HG02798 (cell line): ENCODE data around the gene GEN1.
A peak's percentile ranks its signal among the peaks of the same experiment; 100 is the strongest.
"Not testable (repeated sequence)": the region's sequence is repeated elsewhere in the genome, so short reads cannot be mapped to it uniquely, and the experiment has no call there.

ENCODE experiments used
- ATAC-seq: cut with Tn5 transposase; IDR thresholded peaks from one replicate; pipeline ENCODE4 v1.9.1; 2021; ENCODE audit warnings: mild to moderate bottlenecking; ENCODE audit not compliant: unreplicated experiment, poor library complexity

The GEN1 gene

DNA sequence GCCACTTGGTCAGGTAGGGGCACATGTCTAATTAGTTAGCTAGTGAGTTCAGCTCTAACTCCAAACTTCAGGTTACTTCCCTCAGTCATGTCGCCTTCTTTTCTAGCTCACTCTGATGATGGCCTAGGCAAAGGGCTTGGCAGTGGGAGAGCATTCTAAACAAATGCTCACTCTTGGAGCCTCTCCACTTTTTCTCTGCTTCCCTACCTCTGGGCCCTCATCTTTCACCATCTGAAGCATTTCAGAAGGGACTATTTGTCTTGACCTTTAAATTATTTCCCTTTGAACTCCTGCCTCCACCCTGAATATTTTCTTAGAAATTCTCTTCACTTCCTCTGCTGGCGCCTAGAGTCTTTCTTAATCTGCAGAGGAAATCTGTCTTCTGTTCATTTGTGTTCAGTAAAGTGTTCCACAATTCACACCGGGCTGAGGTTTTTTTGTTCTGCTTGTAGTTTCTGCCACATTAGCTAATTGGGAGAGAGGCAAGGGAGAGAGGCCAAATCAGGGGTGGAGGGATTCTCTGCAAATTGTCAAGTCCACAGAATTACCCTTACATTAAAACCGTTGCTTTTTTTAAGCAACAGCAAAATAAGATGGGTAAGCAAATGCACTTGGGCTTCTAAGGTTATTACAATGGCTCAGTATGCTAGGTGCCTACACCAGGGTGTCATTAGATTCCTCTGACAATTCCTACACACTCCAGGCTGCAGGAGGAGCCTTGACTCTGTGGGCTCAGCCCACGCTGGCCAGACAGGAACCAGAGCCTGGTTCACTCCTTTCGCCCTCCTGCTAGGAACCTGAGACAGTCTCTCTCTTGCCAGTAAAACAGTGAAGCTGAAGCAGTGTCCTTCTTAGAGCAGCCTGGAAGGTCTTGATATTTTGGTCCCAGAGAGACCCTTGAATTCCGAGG lies 67.9 kb downstream of the GEN1 start:
- ATAC-seq: peak; percentile 65

DNA sequence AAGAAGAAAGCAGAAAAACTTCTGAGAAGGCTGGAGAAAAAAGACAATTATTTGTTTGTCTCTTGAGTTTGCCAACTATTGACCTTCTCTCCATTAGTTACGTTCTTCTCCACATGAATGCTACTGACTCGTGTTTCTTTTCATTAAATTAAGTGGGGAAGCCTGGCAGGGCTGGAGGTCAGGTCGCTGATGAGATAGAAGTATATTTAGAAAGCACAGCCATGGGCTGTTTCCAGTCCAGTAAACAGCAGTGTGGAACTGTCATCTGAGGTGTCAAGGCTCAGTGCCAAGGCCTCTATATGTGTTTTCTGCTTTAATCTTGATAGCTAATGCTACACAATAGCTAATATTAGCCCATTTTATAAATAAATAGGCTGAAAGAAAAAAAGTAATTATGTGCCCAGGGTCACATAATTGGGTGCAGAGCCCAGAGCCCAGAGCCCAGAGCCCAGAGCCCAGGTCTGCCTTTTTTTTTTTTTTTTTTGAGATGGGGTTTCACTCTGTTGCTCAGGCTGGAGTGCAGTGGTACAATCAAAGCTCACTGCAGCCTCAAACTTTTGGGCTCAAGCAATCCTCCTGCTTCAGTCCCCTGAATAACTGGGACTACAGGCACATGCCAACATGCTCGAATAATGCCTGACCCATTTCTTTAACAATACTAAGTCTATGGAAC lies 68.6 kb downstream of the GEN1 start:
- ATAC-seq: peak; percentile 51

DNA sequence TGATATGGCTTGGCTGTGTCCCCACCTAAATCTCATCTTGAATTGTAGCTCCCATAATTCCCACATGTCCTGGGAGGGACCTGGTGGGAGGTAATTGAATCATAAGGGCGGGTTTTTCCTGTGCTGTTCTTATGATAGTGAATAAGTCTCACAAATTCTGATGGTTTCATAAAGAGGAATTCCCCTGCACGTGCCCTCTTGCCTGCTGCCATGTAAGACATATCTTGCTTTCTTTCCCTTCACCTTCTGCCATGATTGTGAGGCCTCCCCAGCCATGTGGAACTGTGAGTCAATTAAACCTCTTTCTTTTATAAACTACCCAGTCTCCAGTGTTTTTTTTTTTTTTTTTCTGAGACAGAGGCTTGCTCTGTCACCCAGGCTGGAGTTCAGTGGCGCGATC lies 69.7 kb downstream of the GEN1 start:
- ATAC-seq: not testable (repeated sequence)

GRCh38 chr2:17827316-17827715 lies 73.4 kb downstream of the GEN1 start:
- no peak for ATAC-seq

DNA sequence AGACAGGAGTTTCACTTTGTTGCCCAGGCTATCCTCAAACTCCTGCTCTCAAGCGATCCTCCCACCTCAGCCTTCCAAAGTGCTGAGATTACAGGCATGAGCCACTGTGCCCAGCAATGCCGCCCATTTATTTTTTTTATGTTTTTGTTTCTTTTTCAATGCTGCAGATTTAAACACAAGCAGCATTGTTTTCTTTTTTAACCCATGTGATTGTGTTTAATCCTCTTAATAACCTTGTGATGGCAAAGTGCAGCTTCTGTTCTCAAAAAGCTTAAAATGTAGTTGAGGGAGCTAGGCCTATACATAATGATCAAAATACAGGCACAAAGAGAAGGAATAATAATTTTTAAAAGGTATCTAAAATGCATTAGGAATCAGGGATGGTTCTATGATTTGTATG lies 73.8 kb downstream of the GEN1 start:
- ATAC-seq: no peak

DNA sequence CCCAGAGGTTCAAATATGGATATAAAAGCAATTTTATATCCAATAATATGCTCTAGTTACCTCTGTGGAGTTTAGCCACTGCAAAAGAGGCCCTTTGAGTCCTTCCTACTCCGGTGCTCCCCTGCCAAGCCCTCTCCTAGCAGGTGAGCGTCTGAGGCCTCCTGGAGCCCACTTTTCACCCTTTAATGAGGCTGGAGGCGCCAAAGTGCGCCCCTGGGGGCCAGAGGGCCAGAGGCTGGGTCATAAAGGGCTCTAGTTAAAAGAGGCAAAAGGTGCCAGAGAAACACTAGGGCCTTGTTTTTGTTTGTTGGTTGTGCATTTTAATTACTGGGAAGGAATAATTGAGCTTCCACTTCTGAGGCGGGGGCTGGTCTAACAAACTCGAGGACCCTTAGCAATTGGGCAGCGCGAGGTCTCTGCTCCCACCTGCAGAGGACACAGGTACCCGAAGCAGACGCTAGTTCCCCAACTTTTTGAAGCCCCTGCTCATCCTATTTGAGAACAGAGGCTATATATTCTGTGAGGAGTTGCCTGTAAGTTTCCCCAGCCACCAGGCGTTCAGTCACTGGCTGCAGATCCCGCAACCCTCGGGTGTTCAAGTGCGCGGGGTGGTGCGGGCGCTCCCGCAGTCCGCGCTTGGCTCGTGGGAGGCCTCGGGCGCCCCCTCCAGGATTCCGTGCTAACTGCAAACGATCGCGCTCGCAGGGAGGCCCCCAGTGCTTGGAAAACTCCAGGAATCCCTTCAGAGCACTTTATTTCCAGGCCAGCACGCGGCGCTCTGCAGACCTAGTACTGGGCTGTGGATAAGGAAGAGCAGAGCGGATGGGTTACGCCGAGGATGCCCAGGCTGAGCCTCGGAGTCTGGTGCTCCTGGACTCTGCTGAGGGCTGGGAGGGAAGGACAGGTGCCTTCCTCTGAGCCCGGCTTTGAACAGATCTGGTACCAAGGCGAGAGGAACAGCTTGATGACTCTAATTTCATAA lies 76.4 kb downstream of the GEN1 start:
- ATAC-seq: peak; percentile 88

DNA sequence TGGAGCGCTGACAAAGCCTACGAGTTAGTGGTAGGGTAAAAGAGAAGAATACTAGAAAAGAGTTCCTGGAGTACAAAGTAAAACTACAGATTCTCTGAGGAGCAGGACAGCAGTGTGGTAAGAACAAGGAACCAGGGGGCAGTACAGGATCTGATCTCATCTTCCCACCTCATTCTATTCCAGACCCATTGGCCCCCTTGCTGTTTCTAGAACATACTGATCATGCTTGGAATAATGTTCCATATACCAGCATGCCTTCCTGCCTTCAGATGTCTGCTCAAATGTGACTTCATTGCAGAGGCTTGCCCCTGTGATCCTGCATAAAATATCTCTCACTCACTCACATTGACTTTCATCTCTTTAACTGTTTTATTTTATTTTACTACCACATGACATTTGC lies 81.6 kb downstream of the GEN1 start:
- ATAC-seq: no peak
